Stimulated activated naive CD4-positive, alpha-beta T cell (primary cell): Measurements from ENCODE around the gene ADCY9.

ENCODE experiments used
- DNase-seq, 6 experiments: peaks; one replicate each; lab custom pipeline; 2025; lab: John Stamatoyannopoulos, UW

Gene ADCY9

DNA sequence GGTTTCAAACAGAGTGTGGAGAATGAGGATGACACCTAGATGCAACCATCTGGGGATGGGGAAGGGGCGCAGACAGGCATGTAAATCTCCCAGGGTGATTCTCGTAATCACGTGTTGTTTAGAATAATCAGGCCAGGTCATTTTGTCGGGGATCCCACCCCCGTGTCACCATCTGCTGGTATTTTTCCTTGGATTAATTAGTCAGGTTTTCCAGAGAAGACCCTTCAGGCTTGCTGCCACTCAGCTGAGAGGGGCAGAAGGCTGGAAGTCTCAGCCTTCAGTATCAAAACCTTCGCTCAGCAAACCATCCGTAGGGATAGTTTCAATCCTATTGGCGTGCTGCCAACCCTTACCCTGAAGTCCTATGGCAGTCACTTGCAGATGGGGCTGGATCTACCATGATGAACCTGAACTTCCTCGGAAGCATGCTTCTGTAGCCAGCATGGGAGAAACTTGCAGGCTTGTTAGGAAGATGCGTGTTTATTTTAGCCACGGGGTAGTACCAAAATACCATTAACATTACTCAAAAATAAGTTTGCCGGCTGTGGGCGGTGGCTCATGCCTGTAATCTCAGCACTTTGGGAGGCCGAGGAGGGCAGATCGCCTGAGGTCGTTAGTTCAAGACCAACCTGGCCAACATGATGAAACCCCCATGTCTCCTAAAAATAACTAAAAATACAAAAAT lies 7.5 kb upstream of the ADCY9 start:
- DNase-seq = no peak

DNA sequence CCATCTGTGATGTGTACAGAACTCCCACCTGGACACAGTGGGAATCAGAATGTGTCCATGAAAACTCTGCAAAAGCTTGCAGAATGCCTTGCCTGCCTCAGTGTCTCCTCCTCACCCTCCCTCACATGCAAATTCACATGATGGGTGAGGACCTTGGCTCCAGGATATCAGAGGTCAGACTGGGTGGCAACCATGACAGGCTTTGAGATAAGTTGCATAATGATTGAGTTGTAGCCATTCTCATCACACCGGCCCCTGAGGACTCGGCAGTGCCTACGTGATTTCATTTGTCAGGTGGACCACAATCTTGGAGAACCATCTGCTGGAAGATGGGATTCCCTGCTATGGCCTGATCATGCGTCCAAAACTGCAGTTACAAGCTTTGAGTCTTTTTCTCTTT lies 3.9 kb upstream of the ADCY9 start:
- no peak for DNase-seq

DNA sequence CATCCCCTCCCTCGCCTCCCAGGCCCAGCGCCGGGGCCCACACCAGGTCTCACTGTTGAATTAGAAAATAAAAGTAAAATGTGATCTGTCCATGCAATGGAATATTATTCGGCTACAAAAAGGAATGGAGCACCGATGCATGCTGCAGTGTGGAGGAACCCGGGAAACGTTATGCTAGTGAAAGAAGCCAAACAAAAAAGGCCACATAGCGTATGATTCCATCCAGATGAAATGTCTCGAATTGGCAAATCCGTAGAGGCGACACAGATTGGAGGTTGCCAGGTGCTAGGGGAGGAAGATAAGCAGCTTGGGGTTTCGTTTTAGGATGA lies 972 bp upstream of the ADCY9 start:
- DNase-seq = no peak

DNA sequence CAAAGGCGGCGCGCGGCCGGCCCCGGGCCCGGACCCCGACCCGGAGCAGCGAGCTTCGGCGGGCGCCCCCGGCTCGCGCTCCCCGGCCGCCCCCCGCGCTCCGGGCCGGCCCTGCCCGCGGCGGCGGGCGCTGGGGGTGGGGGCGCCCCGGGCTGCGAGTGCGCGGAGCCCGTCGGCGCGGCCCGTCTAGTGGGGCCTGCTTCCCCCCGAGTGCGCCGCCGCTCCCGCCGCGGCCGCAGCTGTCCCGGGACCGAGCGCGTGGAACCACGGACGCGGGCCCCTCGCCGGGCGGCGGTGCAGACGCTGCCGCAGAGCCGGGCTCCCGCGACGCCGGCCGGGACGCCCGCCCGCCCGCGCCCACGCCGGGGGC lies 308 bp downstream of the ADCY9 start:
- DNase-seq = no peak

- DNase-seq = peak; percentile 3 to 58 (median 31)
Measured at GRCh38 chr16:4115209-4115948, 863 bp downstream of the ADCY9 start.

DNA sequence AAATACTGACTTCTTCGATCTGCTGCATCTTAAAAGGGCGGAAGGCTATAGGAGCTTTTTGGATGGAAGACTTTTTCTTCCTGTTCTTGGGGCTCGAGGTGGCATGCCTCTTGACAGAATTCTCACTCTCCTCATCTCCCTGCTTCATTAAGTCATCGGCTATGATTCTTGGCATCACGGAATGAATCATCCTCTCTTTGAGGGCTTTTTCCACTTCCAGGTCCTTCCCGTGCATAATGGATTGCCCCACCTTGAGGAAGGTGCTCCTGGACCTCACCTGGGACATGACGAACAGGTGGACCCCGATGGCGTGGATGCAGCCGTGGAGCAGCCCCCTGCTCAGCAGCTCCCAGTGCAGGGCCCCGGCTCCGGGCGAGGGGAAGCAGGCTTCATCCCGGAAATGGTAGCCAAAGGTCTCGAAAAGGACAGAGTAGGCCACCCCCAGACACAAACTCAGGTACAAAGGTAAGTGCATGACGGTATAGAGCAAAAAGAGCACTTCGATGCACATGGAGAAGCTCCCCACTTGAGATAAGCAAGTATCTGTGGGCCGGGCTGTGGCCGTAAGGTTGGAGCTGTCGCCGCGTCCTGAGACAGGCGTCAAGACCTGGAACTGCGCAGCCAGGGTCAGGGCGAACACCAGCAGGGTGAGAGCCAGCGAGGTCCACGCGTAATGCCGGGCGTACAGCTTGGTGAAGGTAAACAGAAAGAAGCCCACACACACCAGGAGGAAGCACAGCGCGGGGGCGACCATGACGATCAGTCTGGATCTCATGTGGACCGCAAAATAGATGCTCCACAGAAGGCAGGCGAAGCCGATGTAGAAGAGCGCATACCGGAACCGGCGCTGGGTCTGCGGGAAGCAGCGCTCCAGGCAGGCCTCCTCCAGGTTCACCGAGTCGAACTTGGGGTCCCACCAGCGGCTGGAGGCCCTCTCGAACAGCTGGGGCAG lies 1.7 kb downstream of the ADCY9 start:
- DNase-seq = no peak

- no peak for DNase-seq
Measured at GRCh38 chr16:4113358-4114256, 2.6 kb downstream of the ADCY9 start.

GRCh38 chr16:4111748-4112696 lies 4.2 kb downstream of the ADCY9 start:
- DNase-seq = no peak

GRCh38 chr16:4110680-4111079 lies 5.6 kb downstream of the ADCY9 start:
- DNase-seq = no peak

DNA sequence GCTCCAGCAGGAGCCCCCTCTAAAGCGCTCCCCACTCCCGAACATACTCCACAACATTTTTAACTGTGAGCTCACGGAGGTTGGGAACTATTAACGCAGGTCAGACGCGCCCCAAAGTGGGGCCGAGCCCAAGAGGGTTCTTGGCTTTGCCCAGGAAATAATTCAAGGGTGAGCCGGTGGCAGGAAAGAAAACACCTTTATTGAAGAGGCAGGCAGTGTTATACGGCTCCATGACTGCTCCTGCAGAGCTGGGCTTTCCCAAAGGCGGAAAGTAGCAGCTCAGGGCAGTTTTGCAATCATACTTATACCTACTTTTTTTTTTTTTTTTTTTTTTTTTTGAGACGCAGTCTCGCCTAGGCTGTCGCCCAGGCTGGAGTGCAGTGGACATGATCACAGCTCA lies 6.2 kb downstream of the ADCY9 start:
- DNase-seq = no peak

DNA sequence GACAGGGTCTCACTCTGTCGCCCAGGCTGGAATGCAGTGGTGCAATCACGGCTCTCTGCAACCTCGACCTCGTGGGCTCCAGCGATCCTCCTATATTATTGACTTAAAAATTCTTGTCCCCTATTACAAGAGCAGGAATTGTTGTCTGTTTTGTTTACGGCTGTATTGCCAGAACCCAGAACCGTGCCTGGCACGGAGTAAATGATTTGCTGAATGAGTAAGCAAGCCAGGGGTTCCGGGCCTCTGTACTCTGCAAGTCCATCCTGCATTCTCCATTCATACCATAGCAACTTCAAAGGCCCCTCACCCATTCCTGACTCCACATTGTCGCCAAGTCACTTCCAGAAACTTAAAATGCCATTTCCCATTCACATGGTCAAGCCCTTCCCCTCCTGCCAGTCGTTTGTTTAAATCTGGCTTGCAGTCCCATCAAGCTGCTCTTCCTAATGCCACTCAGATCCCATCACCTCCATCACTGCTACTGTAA lies 6.9 kb downstream of the ADCY9 start:
- DNase-seq = no peak

GRCh38 chr16:4106516-4106915 lies 9.7 kb downstream of the ADCY9 start:
- DNase-seq = no peak

DNA sequence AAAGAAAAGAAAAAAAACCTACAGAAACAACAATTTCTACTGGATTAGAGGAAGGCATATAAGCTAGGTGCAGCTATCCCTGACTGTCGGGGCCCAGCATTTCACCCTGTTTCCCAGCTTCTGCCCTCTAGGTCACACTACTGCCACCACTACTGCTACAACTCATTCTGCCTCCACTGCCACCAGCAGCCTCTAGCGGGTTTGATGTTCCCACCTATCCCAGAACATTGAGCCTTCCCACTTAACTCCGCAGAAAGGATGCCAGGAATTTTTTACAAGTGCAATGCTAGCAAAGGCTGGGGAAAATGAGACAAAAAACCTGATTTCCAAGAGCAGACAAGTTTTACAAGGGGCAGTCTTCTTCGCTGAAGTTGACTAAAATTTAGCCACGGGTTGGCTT lies 10.4 kb downstream of the ADCY9 start:
- DNase-seq = no peak

DNA sequence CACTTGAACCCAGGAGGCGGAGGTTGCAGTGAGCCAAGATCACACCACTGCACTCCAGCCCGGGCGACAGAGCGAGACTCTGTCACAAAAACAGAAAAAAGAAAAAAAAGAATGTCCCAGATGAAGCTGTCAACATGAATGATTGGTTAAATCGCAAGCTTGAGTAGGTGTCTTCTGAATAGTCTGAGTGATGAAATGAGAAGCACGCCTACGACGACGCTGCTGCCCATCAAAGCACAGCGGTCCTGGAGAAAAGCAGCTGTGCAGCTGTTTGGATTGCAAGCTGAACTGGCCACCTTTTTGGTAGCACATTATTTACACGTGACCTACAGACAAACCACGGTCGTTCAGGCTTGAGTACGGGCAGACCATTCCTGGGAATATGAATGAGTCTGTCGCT lies 12.5 kb downstream of the ADCY9 start:
- no peak for DNase-seq

DNA sequence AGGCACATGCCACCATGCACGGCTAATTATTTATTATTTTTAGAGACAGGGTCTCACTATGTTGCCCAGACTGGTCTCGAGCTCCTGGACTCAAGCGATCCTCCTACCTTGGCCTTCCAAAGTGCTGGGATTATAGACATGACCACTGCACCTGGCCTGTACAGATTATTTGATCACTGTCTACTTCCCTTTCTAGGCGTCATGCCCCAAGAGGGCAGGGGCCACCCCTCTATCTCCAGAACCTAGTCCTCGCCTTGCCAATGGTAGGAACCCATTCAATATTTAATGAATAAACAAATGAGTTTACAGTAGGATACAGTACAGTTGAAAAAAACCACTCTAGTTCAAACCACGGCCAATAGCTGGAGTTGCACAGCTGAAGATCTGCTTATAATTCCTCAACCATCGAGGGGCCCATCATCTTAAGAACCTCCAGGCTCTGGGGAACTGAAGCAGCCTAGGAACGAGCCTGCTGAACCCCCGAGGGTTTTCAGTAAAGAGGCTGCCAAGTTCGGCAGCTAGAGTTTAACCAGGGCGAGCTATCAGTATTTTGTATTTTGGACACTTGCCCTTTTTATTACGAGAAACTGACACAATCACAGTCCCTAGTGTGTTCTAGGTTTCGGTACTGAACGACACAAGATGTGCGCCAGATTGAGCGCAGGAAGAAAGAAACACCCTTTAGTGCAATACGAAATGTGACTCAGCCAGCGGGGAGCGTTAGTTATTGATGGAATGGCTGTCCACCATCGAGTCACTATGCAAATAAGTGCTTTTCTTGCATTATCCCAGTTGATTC lies 14.6 kb downstream of the ADCY9 start:
- no peak for DNase-seq

- no peak for DNase-seq
Measured at GRCh38 chr16:4098501-4098900, 17.7 kb downstream of the ADCY9 start.

DNA sequence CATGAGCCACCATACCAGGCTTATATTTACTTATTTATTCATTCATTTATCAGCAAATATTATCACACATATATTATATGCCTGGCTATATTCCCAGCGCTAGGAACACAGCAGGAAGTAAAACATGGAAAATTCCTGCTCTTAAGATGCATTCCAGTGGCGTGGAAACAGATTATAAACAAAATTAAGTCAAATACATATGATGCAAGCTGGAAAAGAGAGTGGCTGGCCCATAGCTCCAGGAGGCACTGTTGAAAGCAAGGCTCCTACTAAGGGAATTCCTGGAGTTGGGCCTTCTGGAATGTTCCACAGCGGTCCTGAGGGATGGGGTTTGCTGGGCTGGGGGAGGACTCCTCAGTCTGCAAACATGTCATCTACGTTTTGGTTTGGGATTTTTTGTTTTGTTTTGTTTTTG lies 18.4 kb downstream of the ADCY9 start:
- DNase-seq = no peak

DNA sequence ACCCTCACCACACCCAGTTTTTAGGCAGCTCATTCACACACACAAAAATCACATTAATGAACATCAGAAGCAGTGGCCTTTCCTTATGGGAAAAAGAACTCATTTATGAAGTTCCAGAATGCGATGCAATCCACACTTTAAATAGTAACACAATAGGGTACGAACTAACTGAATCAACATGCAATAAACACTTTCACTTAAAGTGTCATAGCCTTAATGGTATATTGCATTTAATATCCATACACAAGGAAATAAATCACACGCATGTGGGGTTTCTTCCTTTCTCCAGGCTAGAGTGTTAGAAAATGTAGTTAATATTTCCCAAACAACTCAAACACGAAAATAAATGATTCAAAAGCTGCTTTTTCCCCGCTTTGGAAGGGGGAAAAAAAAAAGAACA lies 19.7 kb downstream of the ADCY9 start:
- DNase-seq = no peak

DNA sequence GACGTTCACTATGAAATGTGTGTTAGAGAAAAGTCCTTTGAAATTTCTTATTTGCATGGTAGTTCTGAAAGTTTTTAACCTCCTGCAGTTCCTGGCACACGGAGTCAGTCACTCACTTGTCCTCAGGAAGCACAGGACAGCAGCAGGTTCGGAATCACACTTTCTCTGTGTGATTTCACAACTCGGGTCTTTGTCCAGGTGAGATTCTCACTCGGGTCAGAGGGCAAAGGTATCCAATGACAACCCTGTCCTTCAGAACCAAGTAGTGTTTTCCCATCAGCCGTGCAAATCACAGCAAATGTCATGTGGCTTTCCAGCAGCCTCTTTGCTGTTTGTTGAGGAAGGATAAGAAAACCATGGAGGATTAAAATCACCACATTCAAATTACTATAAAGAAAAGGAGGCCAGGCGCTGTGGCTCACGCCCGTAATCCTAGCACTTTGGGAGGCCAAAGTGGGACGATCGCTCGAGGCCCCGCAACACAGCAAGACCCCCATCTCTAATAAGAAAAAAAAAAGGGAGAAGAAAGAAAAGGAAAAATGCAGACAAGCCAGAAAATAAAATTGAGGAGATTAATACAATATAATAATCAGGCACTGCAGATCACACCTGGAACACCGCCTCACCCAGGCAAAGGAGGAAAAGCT lies 22.0 kb downstream of the ADCY9 start:
- DNase-seq = no peak
